Activated gamma-delta T cell (primary cell): Measurements from ENCODE around the gene DHCR7.

ENCODE experiments used
- DNase-seq: peaks from one replicate; lab custom pipeline; 2025; lab: John Stamatoyannopoulos, UW

Gene DHCR7

DNA sequence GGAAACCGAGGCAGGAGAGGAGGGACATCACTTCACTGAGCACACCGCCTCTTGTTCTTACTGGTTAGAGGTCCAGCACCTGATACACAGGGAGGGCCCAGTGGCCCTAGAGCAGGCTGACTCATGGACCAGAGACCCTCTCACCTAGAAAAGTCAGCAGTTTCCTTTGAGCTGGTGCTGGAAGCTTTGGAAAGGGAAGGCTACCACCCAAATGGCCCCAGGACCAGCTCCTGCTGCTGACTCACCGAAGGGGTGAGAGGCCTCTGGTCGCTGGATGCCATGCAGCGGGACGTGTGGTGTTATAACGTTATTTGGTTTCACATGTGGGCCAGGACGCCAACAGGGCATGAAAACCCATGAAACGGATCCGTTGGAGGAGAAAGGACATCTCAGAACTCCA lies 8.6 kb upstream of the DHCR7 start:
- DNase-seq: no peak

GRCh38 chr11:71456294-71456693 lies 8.1 kb upstream of the DHCR7 start:
- no peak for DNase-seq

DNA sequence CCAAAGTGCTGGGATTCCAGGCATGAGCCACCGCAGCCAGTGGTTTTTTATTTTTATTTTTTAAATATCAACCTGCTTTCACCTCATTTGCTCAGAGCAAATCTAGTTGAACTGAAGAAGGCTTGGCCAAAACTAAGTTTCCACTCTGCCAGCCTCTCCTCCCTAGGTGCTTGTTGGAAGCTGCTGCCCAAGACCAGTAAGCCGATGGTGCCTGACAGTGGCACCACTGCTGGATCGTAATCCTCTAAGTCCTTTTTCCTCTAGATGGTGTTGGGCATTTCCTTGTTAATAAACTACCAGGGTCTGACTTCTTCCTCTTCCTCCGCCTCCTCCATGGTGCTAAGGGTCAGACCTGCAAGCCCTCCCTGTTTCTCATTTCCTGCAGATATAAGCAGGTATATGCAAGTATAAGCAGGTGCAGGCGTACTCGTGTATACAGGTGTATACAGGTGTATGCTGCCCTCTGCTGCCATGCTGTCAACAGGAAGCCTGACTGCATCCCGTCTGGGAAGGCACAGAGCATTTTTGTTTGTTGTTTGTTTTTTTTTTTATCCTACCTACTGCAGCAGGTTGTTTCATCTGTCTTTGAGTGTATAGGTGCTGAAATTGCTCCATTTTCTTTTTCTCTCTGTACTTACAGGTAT lies 6.4 kb upstream of the DHCR7 start:
- no peak for DNase-seq

DNA sequence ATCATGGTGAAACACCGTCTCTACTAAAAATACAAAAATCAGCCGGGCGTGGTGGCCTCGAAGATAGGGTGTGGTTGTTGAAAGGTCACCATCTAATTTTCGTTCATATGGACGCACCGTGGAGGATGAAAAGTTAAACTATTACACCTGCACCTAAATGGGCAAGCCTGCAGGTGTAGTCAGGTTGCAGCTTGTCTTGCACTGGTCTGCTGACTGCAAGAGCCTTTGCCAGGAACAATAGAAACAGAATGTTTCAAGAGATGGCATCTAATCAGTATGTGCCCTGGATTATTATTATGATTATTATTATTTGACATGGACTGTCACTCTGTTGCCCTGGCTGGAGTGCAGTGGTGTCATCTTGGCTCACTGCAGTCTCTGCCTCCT lies 5.7 kb upstream of the DHCR7 start:
- DNase-seq: no peak

DNA sequence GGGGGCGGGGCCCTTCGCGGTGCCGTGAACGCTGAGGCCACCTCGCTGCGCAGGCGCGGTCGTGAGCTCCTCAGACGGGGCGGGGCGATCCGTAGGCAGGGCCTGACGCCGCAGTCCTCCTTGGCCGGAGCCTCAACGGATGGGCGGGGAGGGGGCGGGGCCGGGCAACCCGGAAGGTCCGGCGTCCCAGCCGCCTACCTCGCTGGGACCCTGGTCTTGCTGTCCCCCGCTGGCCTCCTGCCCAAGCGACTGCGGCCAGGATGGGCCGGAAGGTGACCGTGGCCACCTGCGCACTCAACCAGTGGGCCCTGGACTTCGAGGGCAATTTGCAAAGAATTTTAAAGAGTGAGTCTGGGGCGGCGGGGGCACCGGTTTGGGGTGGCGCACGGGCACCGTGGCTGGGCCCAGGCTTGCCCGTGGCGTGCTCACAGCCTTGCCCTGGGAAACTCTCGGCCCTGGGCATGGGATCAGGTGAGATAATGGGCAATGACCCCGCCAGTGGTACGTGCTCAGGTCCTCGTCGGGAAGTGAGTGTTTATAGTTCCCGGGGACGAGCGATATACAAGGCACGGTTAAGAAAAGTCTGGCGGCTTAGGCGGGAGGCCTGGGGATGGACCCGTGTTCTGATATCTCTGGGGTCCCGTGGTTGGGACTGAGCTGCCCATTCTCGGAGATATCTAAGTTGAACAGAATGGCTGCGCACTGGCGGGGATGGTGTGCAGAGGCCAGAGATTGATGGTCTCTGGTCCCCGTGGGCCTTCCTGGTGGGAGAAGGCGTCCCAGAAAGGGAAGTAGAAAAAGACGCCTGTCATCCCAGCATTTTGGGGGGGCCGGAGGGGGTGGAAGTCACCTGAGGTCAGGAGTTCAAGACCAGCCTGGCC lies 5.1 kb upstream of the DHCR7 start, which contains the start of gene NADSYN1:
Gene NADSYN1 (plus strand): TSS at position 167 of the 881 bp plus-strand sequence. CDS start 94 bp downstream, at position 261.
- peak; percentile 96 for DNase-seq

GRCh38 chr11:71452199-71453036 lies 4.2 kb upstream of the DHCR7 start:
- DNase-seq: no peak

DNA sequence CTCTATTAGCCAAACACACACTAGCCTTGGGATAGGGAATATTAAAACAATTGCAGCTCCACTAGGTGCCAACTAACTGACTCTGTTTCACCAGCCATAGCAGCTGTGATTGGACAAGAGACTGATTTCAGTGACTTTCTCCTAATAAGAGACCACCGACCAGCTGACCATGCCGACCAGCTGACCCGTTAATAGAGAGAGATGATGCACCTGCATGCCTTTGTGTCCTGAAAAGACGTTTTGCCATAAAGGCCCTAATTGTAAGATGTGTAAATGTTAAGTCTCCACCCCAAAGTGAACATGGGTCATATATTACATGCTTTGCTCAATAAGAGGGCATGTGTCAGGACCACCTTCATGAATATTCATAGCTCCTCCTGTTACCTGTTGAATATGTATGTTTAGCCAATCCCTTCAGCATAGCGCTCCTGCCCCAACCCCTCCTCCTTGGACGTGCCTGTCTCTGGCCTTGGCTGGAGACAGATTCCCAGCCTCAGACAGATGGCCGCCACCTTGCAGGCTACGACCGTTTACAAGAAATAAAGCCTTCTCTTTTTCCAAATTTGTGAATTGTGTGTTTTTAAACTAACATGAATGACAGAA lies 3.5 kb upstream of the DHCR7 start:
- DNase-seq: no peak

GRCh38 chr11:71450939-71451338 lies 2.7 kb upstream of the DHCR7 start:
- no peak for DNase-seq

GRCh38 chr11:71450507-71450906 lies 2.3 kb upstream of the DHCR7 start:
- no peak for DNase-seq

DNA sequence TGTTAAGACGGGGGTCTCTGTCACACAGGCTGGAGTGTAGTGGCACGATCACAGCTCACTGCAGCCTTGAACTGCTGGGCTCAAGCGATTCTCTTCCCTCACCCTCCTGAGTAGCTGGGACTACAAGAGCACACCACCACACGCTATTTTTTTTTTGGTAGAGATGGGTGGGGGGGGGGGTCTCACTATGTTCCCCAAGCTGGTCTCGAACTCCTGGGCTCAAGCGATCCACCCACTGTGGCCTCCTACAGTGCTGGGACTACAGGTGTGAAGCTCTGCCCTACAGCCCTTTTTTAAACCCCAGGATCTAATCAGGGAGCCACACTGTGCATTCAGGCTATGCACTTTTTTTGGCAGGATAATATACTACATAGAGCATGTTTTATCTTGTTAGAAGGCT lies 1.4 kb upstream of the DHCR7 start:
- DNase-seq: no peak

DNA sequence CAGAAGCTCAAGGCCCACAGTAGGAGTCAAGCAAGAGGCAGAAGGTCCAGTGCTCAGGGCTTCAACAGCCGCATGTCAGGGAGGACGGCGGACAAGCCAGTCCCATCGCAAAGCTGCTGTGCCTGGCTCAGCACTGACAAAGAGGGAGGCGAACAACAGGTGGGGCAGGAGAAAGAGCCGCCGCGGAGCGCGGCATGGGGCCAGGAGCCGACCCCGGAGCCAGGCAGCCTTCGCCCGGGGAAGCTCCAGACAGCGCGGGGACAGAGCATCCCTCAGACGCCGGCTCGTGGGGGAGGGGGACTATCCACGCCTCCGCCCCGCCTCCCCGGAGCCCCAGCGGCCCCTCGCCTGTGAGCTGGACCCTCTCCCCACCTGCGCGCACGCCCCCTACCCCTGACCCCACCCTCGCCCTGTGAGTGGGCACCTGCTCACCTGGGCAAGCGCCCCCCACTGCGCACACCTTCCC lies 369 bp downstream of the DHCR7 start:
- peak; percentile 46 for DNase-seq

- DNase-seq: no peak
Measured at GRCh38 chr11:71446942-71447688, 1.1 kb downstream of the DHCR7 start.

DNA sequence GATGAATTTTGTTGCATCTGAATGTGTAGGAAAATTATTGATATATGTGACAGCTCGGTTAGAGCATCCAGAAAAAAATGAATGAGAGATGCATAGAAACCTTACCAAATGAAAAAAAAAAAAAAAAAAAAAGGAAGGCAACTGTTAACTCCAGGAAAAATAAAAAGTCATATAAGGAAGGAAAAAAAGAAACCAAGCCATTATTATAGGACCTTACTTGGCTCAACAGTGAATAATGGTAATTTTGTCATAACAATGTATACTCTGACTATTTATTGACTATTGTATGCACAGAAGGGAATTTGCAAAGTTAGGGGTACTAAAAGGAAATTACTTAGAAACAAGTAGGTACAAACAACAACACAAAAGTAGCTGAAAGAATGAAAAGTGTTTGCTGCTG lies 2.0 kb downstream of the DHCR7 start:
- DNase-seq: no peak

DNA sequence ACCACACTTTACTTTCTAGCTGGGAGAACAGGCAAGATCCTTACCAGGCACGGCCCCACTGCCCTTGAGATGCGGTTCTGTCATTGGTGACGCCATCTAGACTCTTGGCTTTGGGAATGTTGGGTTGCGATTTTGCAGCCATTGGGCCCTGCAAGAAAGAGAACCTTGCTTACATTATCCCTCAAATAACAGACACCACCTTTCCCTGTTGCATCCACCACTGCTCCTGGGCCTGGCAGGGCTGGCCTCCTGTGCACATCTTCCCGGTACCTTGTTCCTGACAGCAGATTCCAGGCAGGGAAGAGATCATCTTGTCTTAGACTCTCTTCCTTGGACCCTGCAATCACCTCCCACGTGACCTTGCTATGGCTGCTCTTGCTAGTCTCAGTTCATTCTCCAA lies 3.4 kb downstream of the DHCR7 start:
- no peak for DNase-seq

GRCh38 chr11:71443736-71444445 lies 4.3 kb downstream of the DHCR7 start:
- no peak for DNase-seq

- DNase-seq: no peak
Measured at GRCh38 chr11:71442880-71443279, 5.3 kb downstream of the DHCR7 start.

- DNase-seq: no peak
Measured at GRCh38 chr11:71442123-71442522, 6.1 kb downstream of the DHCR7 start.

DNA sequence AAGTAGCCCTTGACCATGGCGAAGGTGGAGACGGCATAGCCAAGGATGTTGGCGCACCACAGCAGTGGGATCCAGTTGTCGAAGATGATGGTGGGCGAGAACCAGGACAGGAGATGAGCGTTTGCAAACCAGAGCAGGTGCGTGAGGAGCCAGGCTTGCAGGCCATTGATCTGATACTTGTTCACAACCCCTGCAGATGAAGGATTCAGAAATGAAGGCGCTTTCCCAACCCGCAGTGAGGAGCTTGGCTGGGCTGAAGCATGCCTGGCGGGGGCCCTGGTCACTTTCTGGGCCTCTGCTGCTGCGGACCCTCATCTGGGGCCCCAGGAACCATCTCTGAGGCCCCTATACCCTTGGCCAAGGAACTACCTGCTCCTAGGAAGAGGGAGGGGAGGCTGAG lies 6.9 kb downstream of the DHCR7 start:
- DNase-seq: no peak

- no peak for DNase-seq
Measured at GRCh38 chr11:71440021-71440755, 8.0 kb downstream of the DHCR7 start.

GRCh38 chr11:71438650-71439049 lies 9.5 kb downstream of the DHCR7 start:
- no peak for DNase-seq
